ENCODE measurements around the gene ARFGEF3. TPM values are rescaled to one million over a fixed set of nuclear protein-coding genes. Genes with fewer than 3 reads are reported as not detected.

Gene ARFGEF3
- total and polyA plus RNA-seq, 3 experiments from 2014 or later, result 0.09 to 0.11 TPM; not detected in 1

- H3K36me3 Mint-ChIP-seq, result no peaks in the 10 kb centered on the region
- ChIA-PET POLR2A (no interaction called here), CTCF (interaction anchor here (1.2 kb wide), 1 partner anchor 9 kb away, joined by 4 read pairs; no protein-coding TSS in a partner anchor)
Observed at GRCh38 chr6:138293428-138294395, 132.0 kb downstream of the ARFGEF3 start.

GRCh38 chr6:138296381-138296780 is 134.6 kb downstream of the ARFGEF3 start:
- Histone ChIP-seq H3K27ac (ENCODE audit: low read depth, low read length) (no peak overlapping the region), H3K27me3 (ENCODE audit: insufficient read depth, low read length, poor library complexity, severe bottlenecking) (no peaks in the 10 kb centered on the region), H3K4me3 (ENCODE audit: low read length) (no peak overlapping the region), H3K9me3 (ENCODE audit: low read length) (no peaks in the 10 kb centered on the region), H3K4me1 (ENCODE audit: insufficient read depth, low read length) (no peaks in the 10 kb centered on the region), H3K36me3 (ENCODE audit: insufficient read depth, low read length) (no peaks in the 10 kb centered on the region)
- POLR2A ChIA-PET, result no interaction called here
- Mint-ChIP-seq H3K27ac (no peak overlapping the region), H3K27me3 (peaks cover 6 to 40% of the 10 kb centered on the region in 2 donors), H3K4me3 (no peak overlapping the region), H3K36me3 (no peaks in the 10 kb centered on the region), H3K4me1 (no peaks in the 10 kb centered on the region), H3K9me3 (no peaks in the 10 kb centered on the region)
- DNase-seq, result no peak
- CTCF ChIA-PET, result no interaction called here

More at GRCh38 chr6:138293428-138294395, 132.0 kb downstream of the ARFGEF3 start:
- Histone ChIP-seq H3K36me3 (ENCODE audit: insufficient read depth, low read length) (no peaks in the 10 kb centered on the region), H3K27ac (ENCODE audit: low read depth, low read length) (no peak overlapping the region), H3K9me3 (ENCODE audit: low read length) (no peaks in the 10 kb centered on the region), H3K4me3 (ENCODE audit: low read length) (no peak overlapping the region), H3K27me3 (ENCODE audit: insufficient read depth, low read length, poor library complexity, severe bottlenecking) (no peaks in the 10 kb centered on the region), H3K4me1 (ENCODE audit: insufficient read depth, low read length) (no peaks in the 10 kb centered on the region)
- H3K27me3 Mint-ChIP-seq, result peaks cover 10 to 27% of the 10 kb centered on the region in 2 donors
- peaks cover 0 to 4% (median 0%) of the 10 kb centered on the region in 3 donors for H3K4me1 Mint-ChIP-seq
- no peak overlapping the region for H3K27ac Mint-ChIP-seq
- no peaks in the 10 kb centered on the region for H3K9me3 Mint-ChIP-seq
- H3K4me3 Mint-ChIP-seq, result no peak overlapping the region
- DNase-seq, result no peak

- H3K4me3 Mint-ChIP-seq, result no peak overlapping the region
- no peak overlapping the region for H3K27ac ChIP-seq (ENCODE audit: low read depth, low read length)
Observed at GRCh38 chr6:138296786-138297185, 135.0 kb downstream of the ARFGEF3 start.

GRCh38 chr6:138297761-138298298 is 136.1 kb downstream of the ARFGEF3 start:
- no peaks in the 10 kb centered on the region for H3K9me3 Mint-ChIP-seq
- no peak overlapping the region for H3K4me3 ChIP-seq (ENCODE audit: low read length)
- no peak overlapping the region for H3K27ac Mint-ChIP-seq
- H3K36me3 ChIP-seq (ENCODE audit: insufficient read depth, low read length), result no peaks in the 10 kb centered on the region
- H3K27me3 ChIP-seq (ENCODE audit: insufficient read depth, low read length, poor library complexity, severe bottlenecking), result no peaks in the 10 kb centered on the region
- H3K4me3 Mint-ChIP-seq, result no peak overlapping the region
- H3K27me3 Mint-ChIP-seq, result peaks cover 12 to 46% of the 10 kb centered on the region in 2 donors
- no peak overlapping the region for H3K27ac ChIP-seq (ENCODE audit: low read depth, low read length)
- ChIA-PET CTCF (no interaction called here), POLR2A (no interaction called here)
- no peak for DNase-seq
- no peaks in the 10 kb centered on the region for H3K4me1 Mint-ChIP-seq
- no peaks in the 10 kb centered on the region for H3K9me3 ChIP-seq (ENCODE audit: low read length)
- H3K36me3 Mint-ChIP-seq, result no peaks in the 10 kb centered on the region
- no peaks in the 10 kb centered on the region for H3K4me1 ChIP-seq (ENCODE audit: insufficient read depth, low read length)

More at GRCh38 chr6:138296786-138297185, 135.0 kb downstream of the ARFGEF3 start:
- no peak overlapping the region for H3K27ac Mint-ChIP-seq
- H3K27me3 Mint-ChIP-seq, result peaks cover 9 to 43% of the 10 kb centered on the region in 2 donors
- H3K36me3 ChIP-seq (ENCODE audit: insufficient read depth, low read length), result no peaks in the 10 kb centered on the region
- no peaks in the 10 kb centered on the region for H3K9me3 ChIP-seq (ENCODE audit: low read length)
- H3K4me3 ChIP-seq (ENCODE audit: low read length), result no peak overlapping the region
- DNase-seq, result no peak
- no peaks in the 10 kb centered on the region for H3K27me3 ChIP-seq (ENCODE audit: insufficient read depth, low read length, poor library complexity, severe bottlenecking)
- no peaks in the 10 kb centered on the region for H3K9me3 Mint-ChIP-seq
- ChIA-PET CTCF (no interaction called here), POLR2A (no interaction called here)
- no peaks in the 10 kb centered on the region for H3K4me1 ChIP-seq (ENCODE audit: insufficient read depth, low read length)
- no peaks in the 10 kb centered on the region for H3K4me1 Mint-ChIP-seq
- no peaks in the 10 kb centered on the region for H3K36me3 Mint-ChIP-seq

GRCh38 chr6:138300469-138300868 is 138.7 kb downstream of the ARFGEF3 start:
- Mint-ChIP-seq H3K36me3 (no peaks in the 10 kb centered on the region), H3K9me3 (no peaks in the 10 kb centered on the region), H3K27ac (no peak overlapping the region), H3K4me1 (no peaks in the 10 kb centered on the region), H3K4me3 (no peak overlapping the region), H3K27me3 (peaks cover 12 to 43% of the 10 kb centered on the region in 2 donors)
- Histone ChIP-seq H3K4me3 (ENCODE audit: low read length) (no peak overlapping the region), H3K27me3 (ENCODE audit: insufficient read depth, low read length, poor library complexity, severe bottlenecking) (no peaks in the 10 kb centered on the region), H3K9me3 (ENCODE audit: low read length) (no peaks in the 10 kb centered on the region), H3K4me1 (ENCODE audit: insufficient read depth, low read length) (no peaks in the 10 kb centered on the region), H3K27ac (ENCODE audit: low read depth, low read length) (no peak overlapping the region), H3K36me3 (ENCODE audit: insufficient read depth, low read length) (no peaks in the 10 kb centered on the region)
- POLR2A ChIA-PET, result no interaction called here
- CTCF ChIA-PET, result no interaction called here
- no peak for DNase-seq

GRCh38 chr6:138302554-138302953 is 140.8 kb downstream of the ARFGEF3 start:
- Histone ChIP-seq H3K27me3 (ENCODE audit: insufficient read depth, low read length, poor library complexity, severe bottlenecking) (no peaks in the 10 kb centered on the region), H3K4me1 (ENCODE audit: insufficient read depth, low read length) (no peaks in the 10 kb centered on the region), H3K36me3 (ENCODE audit: insufficient read depth, low read length) (no peaks in the 10 kb centered on the region), H3K4me3 (ENCODE audit: low read length) (no peak overlapping the region), H3K27ac (ENCODE audit: low read depth, low read length) (no peak overlapping the region), H3K9me3 (ENCODE audit: low read length) (no peaks in the 10 kb centered on the region)
- ChIA-PET CTCF (interaction anchor here (0.8 kb wide), 1 partner anchor 16 kb away, joined by 3 read pairs; no protein-coding TSS in a partner anchor), POLR2A (no interaction called here)
- no peaks in the 10 kb centered on the region for H3K36me3 Mint-ChIP-seq
- no peak overlapping the region for H3K4me3 Mint-ChIP-seq
- no peak for DNase-seq
- H3K4me1 Mint-ChIP-seq, result no peaks in the 10 kb centered on the region
- no peak overlapping the region for H3K27ac Mint-ChIP-seq
- peaks cover 12 to 34% of the 10 kb centered on the region in 2 donors for H3K27me3 Mint-ChIP-seq
- no peaks in the 10 kb centered on the region for H3K9me3 Mint-ChIP-seq

GRCh38 chr6:138307352-138307751 is 145.6 kb downstream of the ARFGEF3 start:
- H3K27me3 Mint-ChIP-seq, result peaks cover 0 to 4% of the 10 kb centered on the region in 2 donors
- H3K36me3 ChIP-seq (ENCODE audit: insufficient read depth, low read length), result no peaks in the 10 kb centered on the region

More at GRCh38 chr6:138307352-138307751, 145.6 kb downstream of the ARFGEF3 start:
- no peak for DNase-seq
- H3K27me3 ChIP-seq (ENCODE audit: insufficient read depth, low read length, poor library complexity, severe bottlenecking), result no peaks in the 10 kb centered on the region
- H3K27ac ChIP-seq (ENCODE audit: low read depth, low read length), result no peak overlapping the region
- Mint-ChIP-seq H3K9me3 (no peaks in the 10 kb centered on the region), H3K4me1 (no peaks in the 10 kb centered on the region), H3K27ac (no peak overlapping the region), H3K36me3 (no peaks in the 10 kb centered on the region), H3K4me3 (no peak overlapping the region)
- ChIA-PET POLR2A (no interaction called here), CTCF (no interaction called here)
- H3K9me3 ChIP-seq (ENCODE audit: low read length), result no peaks in the 10 kb centered on the region
- no peaks in the 10 kb centered on the region for H3K4me1 ChIP-seq (ENCODE audit: insufficient read depth, low read length)
- H3K4me3 ChIP-seq (ENCODE audit: low read length), result no peak overlapping the region
